CD4-positive, alpha-beta T cell treated with Interleukin-21 for 1 hour (primary cell): ENCODE data around the gene VRK2.
"Not testable (repeated sequence)": the region's sequence is repeated elsewhere in the genome, so short reads cannot be mapped to it uniquely, and the experiment has no call there.

Source experiments
- DNase-seq: peaks from one replicate; pipeline ENCODE4 v3.0.0-alpha.2; 2020

VRK2 gene

GRCh38 chr2:58055033-58055786, 8.6 kb downstream of the VRK2 start:
- no peak for DNase-seq

- no peak for DNase-seq
Measured at GRCh38 chr2:58056192-58056916, 9.7 kb downstream of the VRK2 start.

GRCh38 chr2:58057707-58058530, 11.3 kb downstream of the VRK2 start:
- no peak for DNase-seq

GRCh38 chr2:58063641-58064040, 17.0 kb downstream of the VRK2 start:
- no peak for DNase-seq

GRCh38 chr2:58064086-58064485, 17.5 kb downstream of the VRK2 start:
- DNase-seq = peak; percentile 17

- no peak for DNase-seq
Measured at GRCh38 chr2:58065248-58065647, 18.6 kb downstream of the VRK2 start.

- DNase-seq = no peak
Measured at GRCh38 chr2:58067001-58067400, 20.4 kb downstream of the VRK2 start.

GRCh38 chr2:58070765-58071164, 24.2 kb downstream of the VRK2 start:
- DNase-seq = no peak

- no peak for DNase-seq
Measured at GRCh38 chr2:58072102-58072501, 25.5 kb downstream of the VRK2 start.

- DNase-seq = no peak
Measured at GRCh38 chr2:58073008-58073407, 26.4 kb downstream of the VRK2 start.

GRCh38 chr2:58073751-58074150, 27.1 kb downstream of the VRK2 start:
- no peak for DNase-seq

- no peak for DNase-seq
Measured at GRCh38 chr2:58081000-58081399, 34.4 kb downstream of the VRK2 start.

- no peak for DNase-seq
Measured at GRCh38 chr2:58089081-58089480, 42.5 kb downstream of the VRK2 start.

GRCh38 chr2:58092772-58093171, 46.2 kb downstream of the VRK2 start:
- not testable (repeated sequence) for DNase-seq

GRCh38 chr2:58097025-58097424, 50.4 kb downstream of the VRK2 start:
- no peak for DNase-seq

- DNase-seq = no peak
Measured at GRCh38 chr2:58098254-58099095, 51.9 kb downstream of the VRK2 start.

GRCh38 chr2:58099096-58099769, 52.6 kb downstream of the VRK2 start:
- DNase-seq = no peak

GRCh38 chr2:58101500-58101899, 54.9 kb downstream of the VRK2 start:
- no peak for DNase-seq

GRCh38 chr2:58106896-58107295, 60.3 kb downstream of the VRK2 start:
- no peak for DNase-seq

GRCh38 chr2:58107803-58108710, 61.5 kb downstream of the VRK2 start:
- no peak for DNase-seq

- no peak for DNase-seq
Measured at GRCh38 chr2:58109481-58109880, 62.9 kb downstream of the VRK2 start.
